Cerebellar cortex (tissue), 1 donor: ENCODE results near the gene SLC44A5.
"Not testable (repeated sequence)": the region's sequence is repeated elsewhere in the genome, so short reads cannot be mapped to it uniquely, and the experiment has no call there.

Experiments used
- DNase-seq: peaks from one replicate; pipeline ENCODE4 v3.0.0-alpha.2; 2015; ENCODE audit warnings: low spot score

SLC44A5 gene

GRCh38 chr1:75273110-75273509 lies 337.8 kb downstream of the SLC44A5 start:
- no peak for DNase-seq

- DNase-seq = peak; percentile 34
Observed at GRCh38 chr1:75265792-75266191, 345.1 kb downstream of the SLC44A5 start.

- DNase-seq = no peak
Observed at GRCh38 chr1:75264112-75264511, 346.8 kb downstream of the SLC44A5 start.

DNA sequence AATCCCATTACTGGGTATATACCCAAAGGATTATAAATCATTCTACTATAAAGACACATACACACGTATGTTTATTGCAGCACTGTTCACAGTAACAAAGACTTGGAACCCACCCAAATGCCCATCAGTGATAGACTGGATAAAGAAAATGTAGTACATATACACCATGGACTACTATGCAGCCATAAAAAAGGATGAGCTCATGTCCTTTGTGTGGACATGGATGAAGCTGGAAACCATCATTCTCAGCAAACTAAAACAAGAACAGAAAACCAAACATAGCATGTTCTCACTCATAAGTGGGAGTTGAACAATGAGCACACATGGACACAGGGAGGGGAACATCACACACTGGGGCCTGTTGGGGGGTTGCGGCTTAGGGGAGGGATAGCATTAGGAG lies 347.3 kb downstream of the SLC44A5 start:
- not testable (repeated sequence) for DNase-seq

DNA sequence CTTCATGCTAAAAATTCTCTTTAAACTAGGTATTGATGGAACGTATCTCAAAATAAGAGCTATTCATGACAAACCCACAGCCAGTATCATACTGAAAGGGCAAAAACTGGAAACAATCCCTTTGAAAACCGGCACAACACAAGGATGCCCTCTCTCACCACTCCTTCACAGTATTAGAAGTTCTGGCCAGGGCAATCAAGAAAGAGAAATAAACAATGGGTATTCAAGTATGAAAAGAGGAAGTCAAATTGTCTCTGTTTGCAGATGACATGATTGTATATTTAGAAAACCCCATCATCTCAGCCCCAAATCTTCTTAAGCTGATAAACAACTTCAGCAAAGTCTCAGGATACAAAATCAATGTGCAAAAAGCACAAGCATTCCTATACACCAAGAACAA lies 349.0 kb downstream of the SLC44A5 start:
- not testable (repeated sequence) for DNase-seq

GRCh38 chr1:75258351-75258750 lies 352.6 kb downstream of the SLC44A5 start:
- DNase-seq = no peak

DNA sequence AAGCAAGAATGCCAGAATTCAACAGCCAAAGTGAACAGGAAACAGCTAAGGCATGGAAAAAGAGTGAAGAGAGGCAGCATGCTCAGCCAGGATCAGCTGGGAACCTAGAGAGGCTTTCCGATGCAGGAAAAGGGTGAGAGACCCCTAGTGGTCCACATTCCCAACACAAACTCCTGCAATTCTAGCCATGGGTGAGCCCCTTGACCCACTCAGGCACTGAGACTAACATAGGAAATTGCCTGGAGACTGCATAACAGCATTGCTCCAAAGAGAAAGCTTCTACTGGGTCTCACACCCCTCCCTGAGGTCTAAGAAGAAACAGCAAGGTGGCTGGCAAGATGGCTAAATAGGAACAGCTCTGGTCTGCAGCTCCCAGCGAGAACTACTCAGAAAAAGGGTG lies 353.5 kb downstream of the SLC44A5 start:
- no peak for DNase-seq

GRCh38 chr1:75250114-75250513 lies 360.8 kb downstream of the SLC44A5 start:
- DNase-seq = not testable (repeated sequence)

- no peak for DNase-seq
Observed at GRCh38 chr1:75245239-75245638, 365.7 kb downstream of the SLC44A5 start.

DNA sequence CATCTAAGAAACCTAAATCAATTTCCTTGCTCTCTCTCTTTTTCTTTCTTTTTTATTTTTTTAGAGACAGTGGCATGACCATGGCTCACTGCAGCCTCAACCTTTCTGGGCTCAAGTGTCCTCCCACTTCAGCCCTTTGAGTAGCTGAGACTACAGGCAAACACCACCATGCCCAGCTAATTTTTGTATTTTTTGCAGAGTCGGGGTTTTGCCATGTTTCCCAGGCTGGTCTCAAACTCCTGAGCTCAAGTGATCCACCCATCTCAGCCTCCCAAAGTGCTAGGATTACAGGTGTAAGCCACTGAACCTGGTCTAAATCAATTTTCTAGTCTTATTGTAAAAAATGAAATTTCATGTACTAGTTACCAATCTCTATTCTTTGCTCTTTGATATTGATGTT lies 367.8 kb downstream of the SLC44A5 start:
- DNase-seq = no peak

DNA sequence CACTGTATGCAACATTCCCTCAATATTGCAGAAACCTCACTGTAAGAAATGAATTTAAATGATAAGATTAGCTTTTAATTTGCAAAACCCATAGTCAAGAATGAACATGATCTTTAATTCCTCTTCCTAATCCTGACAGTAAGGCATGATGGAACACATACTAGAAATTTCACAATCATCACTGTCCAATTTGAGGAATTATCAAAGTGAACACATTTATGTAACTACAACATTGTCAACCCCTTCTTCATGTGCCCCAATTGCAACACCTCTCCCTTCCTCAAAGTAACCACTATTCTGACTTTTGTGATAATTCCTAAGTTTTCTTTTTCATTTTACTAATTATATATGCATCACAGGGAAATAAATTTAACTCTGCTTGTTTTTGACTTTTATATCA lies 373.6 kb downstream of the SLC44A5 start:
- no peak for DNase-seq

- DNase-seq = no peak
Observed at GRCh38 chr1:75234562-75234961, 376.4 kb downstream of the SLC44A5 start.

GRCh38 chr1:75233302-75233929 lies 377.5 kb downstream of the SLC44A5 start:
- peak; percentile 22 for DNase-seq

DNA sequence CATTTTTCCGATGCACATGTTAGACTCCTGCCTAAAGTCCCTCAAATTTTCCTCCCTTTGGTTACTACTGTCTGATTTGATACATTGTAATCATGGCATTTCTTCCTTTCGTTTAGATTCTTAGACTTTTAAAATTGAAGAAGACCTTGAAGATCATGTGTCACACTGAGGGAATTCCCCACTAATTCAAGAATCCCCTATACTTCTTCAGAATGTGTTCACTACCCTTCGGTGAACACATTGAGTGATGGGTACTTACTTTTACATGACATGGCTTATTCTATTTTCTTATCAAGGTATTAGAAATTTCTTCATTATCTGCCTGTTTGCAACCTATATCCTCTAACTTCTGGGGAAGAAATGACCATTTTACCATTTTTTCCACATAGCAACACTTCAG lies 390.8 kb downstream of the SLC44A5 start:
- no peak for DNase-seq

DNA sequence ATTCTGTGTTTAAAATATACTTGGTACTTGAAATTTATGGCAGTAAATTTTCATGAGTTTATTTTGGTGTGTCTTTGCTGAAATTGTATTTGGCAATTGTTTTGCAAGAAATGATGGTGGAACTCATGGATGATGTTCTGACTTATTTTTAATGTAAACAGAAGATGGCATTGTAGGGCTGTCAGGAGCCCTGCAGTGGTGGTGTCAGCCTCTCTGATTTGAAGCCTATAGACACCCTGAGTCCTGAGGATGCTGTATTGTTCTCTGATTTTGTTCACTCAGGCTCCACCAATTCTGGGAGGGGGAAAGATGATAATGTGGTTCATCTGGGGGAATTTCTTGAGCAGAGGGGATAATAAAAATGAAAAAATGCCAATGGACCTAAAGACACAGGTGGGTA lies 396.9 kb downstream of the SLC44A5 start:
- no peak for DNase-seq

- no peak for DNase-seq
Observed at GRCh38 chr1:75211648-75212047, 399.3 kb downstream of the SLC44A5 start.

DNA sequence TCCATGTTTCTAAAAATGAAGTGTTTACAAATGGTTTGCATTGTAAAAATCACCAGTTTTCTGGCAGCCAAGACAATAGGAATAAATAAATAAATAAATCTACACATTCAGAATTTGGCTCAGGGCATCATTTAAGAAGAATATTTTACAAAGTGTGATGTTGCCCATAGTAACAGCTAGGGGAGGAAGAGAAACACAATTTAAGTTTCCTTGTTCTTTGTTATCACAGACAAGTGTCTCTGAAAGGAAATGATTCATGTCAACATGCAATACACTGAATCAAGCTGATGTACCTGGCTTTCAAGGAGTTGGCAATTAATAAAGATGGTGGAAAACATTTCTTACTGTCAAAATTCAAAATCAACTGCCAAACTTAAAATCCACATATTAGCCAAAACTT lies 402.1 kb downstream of the SLC44A5 start:
- DNase-seq = no peak

GRCh38 chr1:75203415-75204277 lies 407.3 kb downstream of the SLC44A5 start:
- DNase-seq = peak; percentile 45

DNA sequence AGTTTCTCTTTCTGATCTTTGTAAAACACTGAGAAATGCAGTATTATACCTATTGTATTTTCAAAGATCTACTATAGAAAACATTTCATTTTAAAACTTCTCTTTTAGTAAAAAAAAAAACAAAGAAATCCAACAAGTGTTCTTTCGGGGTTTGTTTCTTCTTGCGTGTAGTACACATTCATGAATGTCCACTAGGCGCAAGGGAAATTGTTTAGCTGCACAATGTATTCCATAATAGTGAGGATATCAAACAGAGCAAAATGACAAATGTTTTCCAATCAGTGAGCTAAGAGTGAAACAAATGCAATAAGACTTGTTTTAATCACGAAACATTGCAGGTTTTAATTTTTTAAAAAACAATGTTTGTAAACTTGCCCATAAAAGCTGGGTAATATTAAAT lies 408.2 kb downstream of the SLC44A5 start:
- DNase-seq = no peak

- no peak for DNase-seq
Observed at GRCh38 chr1:75198761-75199160, 412.2 kb downstream of the SLC44A5 start.

DNA sequence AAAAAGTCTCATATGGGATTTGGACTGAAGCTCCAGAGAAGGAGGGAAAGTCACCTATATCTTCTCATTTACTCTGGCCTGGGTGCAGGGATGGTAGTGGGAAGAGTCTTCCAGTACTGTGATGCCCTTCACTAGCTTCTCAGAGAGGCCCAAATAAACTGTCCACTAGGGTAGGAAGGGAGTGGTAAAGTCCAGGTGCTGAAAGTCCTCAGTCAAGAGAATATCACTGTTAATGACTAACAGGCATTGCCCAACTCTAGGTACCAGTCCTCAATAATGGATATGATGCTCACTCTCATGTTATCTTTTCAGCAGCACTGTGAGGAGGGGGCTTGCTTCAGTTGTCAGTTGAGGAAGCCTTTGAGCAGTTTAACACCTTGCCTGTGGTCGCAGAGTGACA lies 412.8 kb downstream of the SLC44A5 start:
- DNase-seq = no peak

DNA sequence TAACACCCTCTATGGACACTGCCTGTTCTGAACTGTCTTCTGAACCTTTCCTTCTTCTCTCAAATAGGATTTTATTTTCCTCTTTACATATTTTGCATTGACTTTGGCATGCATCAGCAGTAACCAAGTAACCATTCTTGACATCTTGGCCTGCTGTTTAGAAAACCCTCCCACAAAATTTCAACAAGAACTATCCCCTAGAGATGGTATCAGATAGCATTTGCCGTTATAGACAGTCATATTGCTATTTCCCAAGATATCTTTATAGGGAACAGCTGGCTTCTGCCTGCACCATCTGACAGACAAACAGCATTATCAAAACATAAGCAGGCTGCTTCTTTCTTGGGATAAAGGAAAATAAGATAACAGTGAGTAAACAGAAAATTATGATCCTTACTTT lies 422.0 kb downstream of the SLC44A5 start:
- no peak for DNase-seq

- DNase-seq = not testable (repeated sequence)
Observed at GRCh38 chr1:75181214-75181955, 429.5 kb downstream of the SLC44A5 start.
